ENCODE results near the gene PTPRG.

The PTPRG gene

DNA sequence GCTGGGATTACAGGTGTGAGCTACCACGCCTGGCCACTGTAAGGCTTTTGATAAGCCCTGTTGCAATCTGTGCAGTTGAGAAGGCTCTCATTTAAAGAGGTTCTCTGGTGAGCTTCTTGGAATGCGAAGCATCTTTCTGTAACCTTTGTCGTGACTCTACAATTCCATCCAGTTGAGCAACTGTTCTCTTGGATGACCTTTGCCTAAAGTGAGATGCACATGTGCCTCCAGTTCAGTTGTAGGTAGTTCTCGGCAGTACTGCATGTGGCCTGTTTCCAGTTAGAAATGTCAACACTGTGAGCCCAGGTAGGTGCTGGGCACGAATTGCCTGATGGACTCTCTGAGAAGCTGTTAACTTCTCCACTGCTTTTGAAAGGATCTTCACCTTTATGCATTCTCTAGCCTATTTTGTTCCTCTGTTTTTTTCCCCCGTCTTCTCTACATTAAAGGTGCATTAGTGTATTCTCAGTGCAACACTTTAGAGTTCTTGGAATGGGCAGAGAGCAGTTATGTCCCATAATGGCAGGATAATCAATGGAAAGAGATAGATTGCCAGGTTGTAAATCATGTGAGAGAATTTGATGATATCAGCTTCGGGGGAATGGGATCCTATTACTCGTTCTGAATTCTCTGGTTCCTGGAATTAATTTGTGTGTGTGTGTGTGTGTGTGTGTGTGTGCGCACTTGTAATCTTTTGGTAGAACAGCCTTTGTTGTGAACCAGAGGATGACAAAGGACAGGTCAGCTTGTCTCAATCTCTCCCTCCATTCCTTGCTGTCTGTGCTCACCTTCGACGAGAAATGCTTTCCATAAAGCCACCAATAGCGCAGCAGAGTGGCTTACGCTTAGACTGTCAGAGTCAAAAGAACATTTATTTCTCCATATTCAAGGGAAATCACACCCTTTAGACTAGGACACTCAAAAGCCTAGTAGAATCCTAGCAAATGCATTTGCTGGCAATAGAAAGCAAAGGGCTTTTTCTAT lies 51.1 kb downstream of the PTPRG start:
- H3K4me1 Mint-ChIP-seq = peaks cover 32% of the 10 kb centered on the region
- no peak overlapping the region for H3K4me3 Mint-ChIP-seq
- TF ChIP-seq, protein P1, sequence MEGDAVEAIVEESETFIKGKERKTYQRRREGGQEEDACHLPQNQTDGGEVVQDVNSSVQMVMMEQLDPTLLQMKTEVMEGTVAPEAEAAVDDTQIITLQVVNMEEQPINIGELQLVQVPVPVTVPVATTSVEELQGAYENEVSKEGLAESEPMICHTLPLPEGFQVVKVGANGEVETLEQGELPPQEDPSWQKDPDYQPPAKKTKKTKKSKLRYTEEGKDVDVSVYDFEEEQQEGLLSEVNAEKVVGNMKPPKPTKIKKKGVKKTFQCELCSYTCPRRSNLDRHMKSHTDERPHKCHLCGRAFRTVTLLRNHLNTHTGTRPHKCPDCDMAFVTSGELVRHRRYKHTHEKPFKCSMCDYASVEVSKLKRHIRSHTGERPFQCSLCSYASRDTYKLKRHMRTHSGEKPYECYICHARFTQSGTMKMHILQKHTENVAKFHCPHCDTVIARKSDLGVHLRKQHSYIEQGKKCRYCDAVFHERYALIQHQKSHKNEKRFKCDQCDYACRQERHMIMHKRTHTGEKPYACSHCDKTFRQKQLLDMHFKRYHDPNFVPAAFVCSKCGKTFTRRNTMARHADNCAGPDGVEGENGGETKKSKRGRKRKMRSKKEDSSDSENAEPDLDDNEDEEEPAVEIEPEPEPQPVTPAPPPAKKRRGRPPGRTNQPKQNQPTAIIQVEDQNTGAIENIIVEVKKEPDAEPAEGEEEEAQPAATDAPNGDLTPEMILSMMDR (IDR thresholded peaks at IDR 0.05) = no peak
- peaks cover 48% of the 10 kb centered on the region for H3K36me3 Mint-ChIP-seq (ENCODE audit: low read depth)
- H3K27me3 Mint-ChIP-seq (ENCODE audit: low read depth, poor library complexity) = peaks cover 3% of the 10 kb centered on the region
- no peak for DNase-seq
- no peak overlapping the region for H3K27ac Mint-ChIP-seq
- H3K9me3 Mint-ChIP-seq = no peaks in the 10 kb centered on the region

DNA sequence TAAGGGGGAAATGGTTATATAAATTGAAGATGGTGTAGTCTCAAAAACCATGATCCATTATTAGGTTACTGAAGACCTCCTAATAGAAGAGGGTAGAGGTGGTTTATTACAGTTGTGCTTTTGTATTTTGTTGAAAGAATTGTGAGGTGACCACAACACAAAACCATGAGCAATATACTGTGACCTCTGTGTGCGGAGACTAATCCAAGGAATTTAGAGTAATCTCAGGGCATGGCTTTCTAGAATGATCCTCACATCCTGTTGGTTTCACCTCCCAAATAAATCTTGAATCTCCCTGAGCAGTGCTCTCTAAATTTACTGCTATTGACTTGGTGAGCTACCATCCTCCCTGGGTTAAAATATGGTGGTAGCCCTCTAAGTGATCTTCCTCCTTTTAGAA lies 52.3 kb downstream of the PTPRG start:
- no peak for DNase-seq
- Mint-ChIP-seq H3K4me3 (no peak overlapping the region), H3K9me3 (no peaks in the 10 kb centered on the region), H3K4me1 (peaks cover 35% of the 10 kb centered on the region), H3K27ac (peak overlapping the region; percentile 41), H3K27me3 (ENCODE audit: low read depth, poor library complexity) (peaks cover 3% of the 10 kb centered on the region), H3K36me3 (ENCODE audit: low read depth) (peaks cover 40% of the 10 kb centered on the region)
- TF ChIP-seq, protein P1 (IDR thresholded peaks at IDR 0.05) = no peak

DNA sequence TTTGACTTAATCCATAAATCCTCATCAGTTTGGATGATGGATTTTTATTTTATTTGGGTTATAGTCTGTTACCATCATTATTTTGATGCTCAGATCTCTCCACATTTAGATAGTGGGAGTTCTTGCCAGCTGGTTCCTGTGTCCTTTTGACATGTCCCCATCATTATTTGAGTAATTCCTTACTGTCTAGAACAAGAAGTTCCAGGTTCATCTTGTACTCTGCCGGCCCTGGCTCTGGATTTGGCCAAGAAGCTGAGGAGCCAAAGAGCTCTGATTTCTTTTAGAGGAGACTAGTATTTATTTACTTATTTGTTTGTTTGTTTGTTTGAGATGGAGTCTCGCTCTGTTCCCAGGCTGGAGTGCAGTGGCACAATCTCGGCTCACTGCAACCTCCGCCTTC lies 54.3 kb downstream of the PTPRG start:
- Mint-ChIP-seq H3K27me3 (ENCODE audit: low read depth, poor library complexity) (peaks cover 2% of the 10 kb centered on the region), H3K27ac (no peak overlapping the region), H3K4me3 (no peak overlapping the region), H3K4me1 (peaks cover 39% of the 10 kb centered on the region), H3K36me3 (ENCODE audit: low read depth) (peaks cover 44% of the 10 kb centered on the region), H3K9me3 (no peaks in the 10 kb centered on the region)
- TF ChIP-seq, protein P1 (IDR thresholded peaks at IDR 0.05) = no peak
- DNase-seq = no peak

DNA sequence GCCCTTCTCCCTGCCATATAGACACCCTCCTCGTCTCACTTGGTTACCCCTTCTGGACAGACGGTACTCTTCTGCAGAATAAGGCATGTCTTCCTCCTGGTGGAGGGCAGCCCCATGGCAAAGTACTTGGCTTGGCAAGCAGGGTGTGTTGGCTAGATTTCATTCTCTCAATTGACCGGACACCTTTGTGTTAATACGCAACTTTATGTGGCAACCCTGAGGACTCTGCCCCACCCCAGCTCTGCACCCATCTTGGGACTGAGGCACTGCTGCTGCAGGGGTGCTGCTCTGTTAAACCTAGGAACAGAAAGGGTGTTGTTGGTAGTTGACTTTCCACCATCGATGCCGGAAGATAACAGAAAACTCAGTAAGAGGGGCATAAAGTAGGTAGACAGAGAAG lies 55.2 kb downstream of the PTPRG start:
- peaks cover 44% of the 10 kb centered on the region for H3K36me3 Mint-ChIP-seq (ENCODE audit: low read depth)
- no peaks in the 10 kb centered on the region for H3K9me3 Mint-ChIP-seq
- no peaks in the 10 kb centered on the region for H3K27me3 Mint-ChIP-seq (ENCODE audit: low read depth, poor library complexity)
- no peak for DNase-seq
- peaks cover 39% of the 10 kb centered on the region for H3K4me1 Mint-ChIP-seq
- TF ChIP-seq, protein P1 (IDR thresholded peaks at IDR 0.05) = no peak
- no peak overlapping the region for H3K4me3 Mint-ChIP-seq
- peak overlapping the region; percentile 69 for H3K27ac Mint-ChIP-seq

DNA sequence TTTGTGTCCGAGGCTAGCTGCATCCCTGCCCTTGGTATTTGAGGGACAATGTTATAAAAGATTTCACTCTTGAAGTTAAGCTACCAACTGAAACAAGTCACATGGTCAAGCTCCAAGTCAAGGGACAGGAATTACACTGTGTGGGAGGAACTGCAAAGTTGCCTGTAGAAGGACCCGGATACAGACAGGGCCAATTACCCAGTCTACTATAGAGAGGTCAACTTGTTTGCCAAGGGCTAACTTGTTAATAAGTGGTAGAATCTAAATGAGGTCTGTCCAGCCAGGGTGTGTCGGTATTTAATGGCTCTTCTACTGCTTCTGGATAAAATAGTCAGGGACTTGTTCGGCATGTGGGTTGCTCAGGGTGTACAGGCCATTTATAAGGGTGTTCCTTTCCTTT lies 55.7 kb downstream of the PTPRG start:
- TF ChIP-seq, protein P1 (IDR thresholded peaks at IDR 0.05) = no peak
- peak overlapping the region; percentile 69 for H3K27ac Mint-ChIP-seq
- peaks cover 49% of the 10 kb centered on the region for H3K36me3 Mint-ChIP-seq (ENCODE audit: low read depth)
- H3K9me3 Mint-ChIP-seq = no peaks in the 10 kb centered on the region
- no peaks in the 10 kb centered on the region for H3K27me3 Mint-ChIP-seq (ENCODE audit: low read depth, poor library complexity)
- no peak for DNase-seq
- H3K4me1 Mint-ChIP-seq = peaks cover 39% of the 10 kb centered on the region
- no peak overlapping the region for H3K4me3 Mint-ChIP-seq

Measured in nephron progenitor cell (in vitro differentiated cells).